NCI-H226 (cell line): ENCODE results near the gene CCAR1.
A peak's percentile ranks its signal among the peaks of the same experiment; 100 is the strongest.
"Not testable (repeated sequence)": the region's sequence is repeated elsewhere in the genome, so short reads cannot be mapped to it uniquely, and the experiment has no call there.

ENCODE experiments used
- DNase-seq: peaks from one replicate; pipeline ENCODE4 v3.0.0-alpha.2; 2015

Gene CCAR1

GRCh38 chr10:68720793-68721672 lies at the start of gene CCAR1:
CCAR1 (plus strand) TSS chr10:68721239; CDS start chr10:68722505, 1,266 bp downstream.
- DNase-seq, result peak; percentile 99

- no peak for DNase-seq
Measured at GRCh38 chr10:68684413-68684812, 36.6 kb upstream of the CCAR1 start.

- DNase-seq, result no peak
Measured at GRCh38 chr10:68696018-68696417, 25.0 kb upstream of the CCAR1 start.

DNA sequence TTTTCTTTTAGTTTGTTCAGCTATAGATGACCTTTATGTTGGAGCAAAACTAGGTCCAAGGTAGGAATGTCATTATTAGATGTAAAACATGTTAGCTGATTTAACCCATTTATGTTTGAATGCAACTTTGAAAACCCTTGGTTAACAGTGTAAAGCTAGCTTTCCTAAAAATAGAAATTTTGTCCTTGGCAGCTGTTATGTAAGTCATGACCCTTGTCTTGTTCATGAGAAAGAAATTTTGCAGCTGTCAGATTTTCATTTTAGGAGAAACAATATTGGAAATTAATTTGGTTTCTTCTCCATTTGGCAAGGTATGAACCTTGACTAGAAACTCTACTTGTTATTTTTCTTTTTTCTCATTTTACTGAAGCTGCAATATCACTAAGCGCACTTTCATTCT lies 23.9 kb upstream of the CCAR1 start:
- no peak for DNase-seq

- DNase-seq, result no peak
Measured at GRCh38 chr10:68700197-68700596, 20.8 kb upstream of the CCAR1 start.

- no peak for DNase-seq
Measured at GRCh38 chr10:68705548-68705947, 15.5 kb upstream of the CCAR1 start.

DNA sequence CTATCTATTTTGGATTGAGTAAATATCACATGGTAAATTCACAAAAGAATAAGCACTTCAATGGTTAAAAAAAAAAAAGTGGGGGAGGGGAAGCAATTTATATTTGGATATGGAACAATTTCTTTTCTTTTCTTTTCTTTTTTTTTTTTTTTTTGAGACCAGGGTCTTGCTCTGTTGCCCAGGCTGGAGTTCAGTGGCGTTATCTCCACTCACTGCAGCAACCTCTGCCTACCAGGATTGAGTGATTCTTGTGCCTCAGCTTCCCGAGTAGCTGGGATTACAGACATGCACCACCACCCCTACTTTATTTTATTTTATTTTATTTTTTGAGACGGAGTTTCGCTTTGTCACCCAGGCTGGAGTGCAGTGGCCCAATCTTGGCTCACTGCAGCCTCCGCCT lies 12.1 kb upstream of the CCAR1 start:
- not testable (repeated sequence) for DNase-seq

- DNase-seq, result not testable (repeated sequence)
Measured at GRCh38 chr10:68713065-68713464, 8.0 kb upstream of the CCAR1 start.

DNA sequence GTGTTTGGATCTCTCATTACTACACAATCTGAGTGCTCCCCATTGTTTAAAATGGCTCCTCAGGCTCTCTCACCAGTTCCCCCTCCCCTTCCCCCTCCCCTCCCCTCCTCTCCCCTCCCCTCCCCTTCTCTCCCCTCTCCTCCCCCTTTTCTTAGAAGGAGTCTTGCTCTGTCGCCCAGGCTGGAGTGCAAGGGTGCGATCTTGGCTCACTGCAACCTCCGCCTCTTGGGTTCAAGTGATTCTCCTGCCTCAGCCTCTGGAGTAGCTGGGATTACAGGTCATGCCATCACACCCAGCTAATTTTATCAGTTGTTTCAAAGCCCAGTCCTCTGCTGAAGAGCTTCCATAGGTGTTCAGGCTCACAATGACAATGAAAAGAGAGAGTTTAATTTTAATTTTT lies 3.6 kb upstream of the CCAR1 start:
- no peak for DNase-seq

- DNase-seq, result no peak
Measured at GRCh38 chr10:68721673-68722335, 765 bp downstream of the CCAR1 start.

- no peak for DNase-seq
Measured at GRCh38 chr10:68725016-68725415, 4.0 kb downstream of the CCAR1 start.

DNA sequence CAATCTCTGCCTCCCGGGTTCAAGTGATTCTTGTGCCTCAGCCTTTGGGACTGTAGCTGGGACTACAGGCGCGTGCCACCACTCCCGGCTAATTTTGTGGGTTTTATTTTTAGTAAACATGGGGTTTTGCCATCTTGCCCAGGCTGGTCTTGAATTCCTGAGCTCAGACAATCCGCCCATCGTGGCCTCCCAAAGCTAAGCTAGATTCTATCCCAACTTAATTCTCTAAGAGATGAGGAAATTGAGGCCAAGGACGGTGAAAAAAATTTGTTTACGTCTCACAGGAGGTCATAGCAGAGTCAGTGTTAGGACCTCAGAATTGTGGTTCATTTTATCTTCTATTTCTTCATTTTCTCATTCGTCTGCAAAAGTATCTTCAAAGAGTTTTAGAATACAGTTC lies 6.1 kb downstream of the CCAR1 start:
- DNase-seq, result no peak

DNA sequence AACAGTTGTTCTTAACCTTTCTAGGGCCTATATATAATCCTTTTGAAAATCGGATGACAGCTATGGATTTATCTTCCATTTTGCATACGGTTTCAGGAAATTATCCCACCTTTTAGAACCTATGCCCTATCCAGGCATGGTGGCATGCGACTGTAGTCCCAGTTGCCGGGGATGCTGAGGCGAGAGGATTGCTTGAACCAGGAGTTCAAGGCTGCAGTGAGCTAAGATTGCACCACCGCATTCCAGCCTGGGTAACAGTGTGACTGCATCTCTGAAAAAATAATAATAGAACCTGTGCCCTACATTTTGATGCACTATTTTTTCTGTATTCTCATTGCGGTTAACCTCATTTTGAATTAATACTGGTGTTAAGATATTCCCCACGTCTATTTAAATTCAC lies 11.6 kb downstream of the CCAR1 start:
- no peak for DNase-seq

DNA sequence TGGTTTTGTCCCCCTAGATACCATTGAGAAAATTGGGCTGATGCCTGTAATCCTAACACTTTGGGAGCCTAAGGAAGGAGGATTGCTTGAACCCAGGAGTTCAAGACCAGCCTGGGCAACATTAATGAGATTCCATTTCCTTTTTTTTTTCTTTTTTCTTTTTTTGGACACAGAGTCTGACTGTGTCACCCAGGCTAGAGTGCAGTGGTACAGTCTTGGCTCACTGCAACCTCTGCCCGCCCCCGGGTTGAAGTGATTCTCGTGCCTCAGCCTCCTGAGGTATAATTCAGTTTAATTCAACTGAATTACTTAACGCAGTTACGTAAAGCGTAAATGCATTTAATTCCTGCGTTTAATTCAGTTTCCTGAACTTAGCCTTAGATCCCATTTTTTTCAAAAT lies 13.3 kb downstream of the CCAR1 start:
- DNase-seq, result no peak

DNA sequence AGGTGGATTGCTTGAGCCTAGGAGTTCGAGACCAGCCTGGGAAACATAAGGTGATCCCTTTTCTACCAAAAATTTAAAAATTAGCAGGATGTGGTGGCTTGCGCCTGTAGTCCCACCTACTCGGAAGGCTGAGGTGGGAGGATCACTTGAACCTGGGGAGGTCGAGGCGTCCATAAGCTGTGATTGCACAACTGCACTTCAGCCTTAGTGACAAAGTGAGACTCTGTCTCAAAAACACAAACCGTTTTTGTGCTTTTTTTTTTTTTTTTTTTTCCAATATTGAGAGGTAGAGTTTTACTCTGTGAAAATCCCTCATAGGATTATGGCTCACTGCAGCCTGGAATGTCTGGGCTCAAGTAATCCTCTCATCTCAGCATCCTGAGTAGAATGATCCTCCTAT lies 14.1 kb downstream of the CCAR1 start:
- no peak for DNase-seq

DNA sequence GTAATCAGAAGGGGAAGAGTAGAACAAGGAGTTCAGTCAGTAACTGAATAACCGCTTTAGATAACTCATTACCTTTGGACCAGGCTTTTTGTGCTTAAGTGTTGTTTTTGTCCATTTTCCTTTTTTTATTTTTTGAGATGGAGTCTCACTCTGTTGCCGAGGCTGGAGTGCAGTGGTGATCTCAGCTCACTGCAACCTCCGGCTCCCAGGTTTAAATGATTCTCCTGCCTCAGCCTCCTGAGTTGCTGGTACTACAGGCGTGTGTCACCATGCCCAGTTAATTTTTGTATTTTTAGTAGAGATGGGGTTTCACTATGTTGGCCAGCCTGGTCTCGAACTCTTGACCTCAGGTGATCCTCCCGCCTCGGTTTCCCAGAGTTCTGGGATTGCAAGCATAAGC lies 14.7 kb downstream of the CCAR1 start:
- not testable (repeated sequence) for DNase-seq

DNA sequence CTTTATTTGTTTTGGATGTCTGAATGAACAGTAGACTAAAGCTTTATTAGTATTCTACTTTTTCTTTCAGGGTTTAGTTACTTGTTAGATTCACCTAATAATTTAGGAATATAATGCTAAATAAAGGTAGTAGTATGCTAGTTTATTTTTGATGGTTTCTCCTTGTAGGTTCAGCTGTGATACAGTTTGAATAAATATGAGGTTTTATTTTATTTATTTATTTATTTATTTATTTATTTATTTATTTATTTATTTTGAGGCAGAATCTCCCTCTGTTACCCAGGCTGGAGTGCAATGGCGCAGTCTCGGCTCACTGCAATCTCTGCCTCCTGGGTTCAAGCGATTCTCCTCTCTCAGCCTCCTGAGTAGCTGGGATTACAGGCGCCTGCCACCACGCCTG lies 19.6 kb downstream of the CCAR1 start:
- DNase-seq, result not testable (repeated sequence)

DNA sequence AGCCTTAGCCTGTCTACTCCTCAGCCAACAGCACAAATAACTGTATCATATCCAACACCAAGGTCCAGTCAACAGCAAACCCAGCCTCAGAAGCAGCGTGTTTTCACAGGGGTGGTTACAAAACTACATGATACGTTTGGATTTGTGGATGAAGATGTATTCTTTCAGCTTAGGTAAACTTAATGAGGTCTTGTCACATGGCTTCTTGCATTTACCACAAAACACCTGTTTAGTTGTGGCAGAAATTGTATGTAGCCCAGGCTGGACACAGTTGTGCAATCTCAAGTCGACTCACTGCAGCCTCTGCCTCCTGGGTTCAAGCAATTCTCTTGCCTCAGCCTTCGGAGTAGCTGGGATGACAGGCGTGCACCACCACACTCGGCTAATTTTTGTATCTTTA lies 21.4 kb downstream of the CCAR1 start:
- no peak for DNase-seq

DNA sequence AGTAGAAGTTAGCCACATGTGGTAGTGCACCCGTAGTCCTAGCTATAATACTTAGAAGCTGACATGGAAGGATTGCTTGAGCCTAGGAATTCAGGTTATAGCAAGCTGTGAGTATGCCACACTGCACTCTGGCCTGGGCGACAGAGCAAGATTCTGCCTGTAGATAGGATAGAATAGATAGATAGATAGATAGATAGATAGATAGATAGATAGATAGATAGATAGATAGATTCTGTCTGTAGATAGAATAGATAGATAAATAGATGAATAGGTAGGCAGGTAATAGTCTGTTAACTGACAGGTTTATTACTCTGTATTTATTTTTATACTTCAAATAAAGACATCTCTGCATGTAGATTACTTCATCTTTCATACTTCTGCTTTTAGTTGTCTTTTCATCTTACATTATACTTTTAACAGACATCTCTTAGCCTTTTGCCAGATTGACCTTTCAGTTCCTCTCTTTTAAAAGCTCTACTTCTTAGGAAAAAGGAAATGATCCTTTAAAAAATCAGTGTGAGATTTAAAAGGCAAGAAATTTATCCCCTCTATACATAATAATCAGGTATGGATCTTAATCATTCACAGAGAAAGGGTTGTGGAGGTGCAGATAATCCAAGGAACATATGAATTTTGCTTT lies 31.8 kb downstream of the CCAR1 start:
- no peak for DNase-seq

DNA sequence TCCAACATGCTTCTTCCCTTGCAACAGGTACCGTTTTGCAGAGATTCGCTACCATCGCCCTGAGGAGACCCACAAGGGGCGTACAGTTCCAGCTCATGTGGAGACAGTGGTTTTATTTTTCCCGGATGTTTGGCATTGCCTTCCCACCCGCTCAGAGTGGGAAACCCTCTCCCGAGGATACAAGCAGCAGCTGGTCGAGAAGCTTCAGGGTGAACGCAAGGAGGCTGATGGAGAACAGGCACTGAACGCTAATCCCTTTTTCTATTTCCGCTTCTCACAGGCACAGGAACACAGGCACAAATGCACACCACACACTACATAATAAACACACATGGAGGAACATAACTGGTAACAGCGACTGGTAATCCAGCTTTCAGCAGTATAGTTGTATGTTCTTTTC lies 35.2 kb downstream of the CCAR1 start:
- no peak for DNase-seq

- no peak for DNase-seq
Measured at GRCh38 chr10:68756766-68757165, 35.7 kb downstream of the CCAR1 start.

GRCh38 chr10:68759223-68759863 lies 38.3 kb downstream of the CCAR1 start:
- no peak for DNase-seq

GRCh38 chr10:68759967-68760366 lies 38.9 kb downstream of the CCAR1 start:
- no peak for DNase-seq
